Measurements from ENCODE around the gene PRAC1. TPM values are rescaled to one million over a fixed set of nuclear protein-coding genes. Genes with fewer than 3 reads are reported as not detected.

Gene PRAC1
- total RNA-seq, 2 experiments from 2014 or later, result not detected

GRCh38 chr17:48704361-48705248 is 17.7 kb downstream of the PRAC1 start:
- no peak for DNase-seq
- Mint-ChIP-seq H3K27me3 (peaks cover 75% of the 10 kb centered on the region), H3K27ac (no peak overlapping the region), H3K36me3 (no peaks in the 10 kb centered on the region), H3K4me3 (no peak overlapping the region), H3K4me1 (no peaks in the 10 kb centered on the region), H3K9me3 (no peaks in the 10 kb centered on the region)

- no peaks in the 10 kb centered on the region for H3K36me3 Mint-ChIP-seq
- no peaks in the 10 kb centered on the region for H3K9me3 Mint-ChIP-seq
- H3K4me1 Mint-ChIP-seq, result no peaks in the 10 kb centered on the region
- H3K27ac Mint-ChIP-seq, result no peak overlapping the region
- no peak overlapping the region for H3K4me3 Mint-ChIP-seq
- peaks cover 71% of the 10 kb centered on the region for H3K27me3 Mint-ChIP-seq
- no peak for DNase-seq
These were observed 20.3 kb downstream of the PRAC1 start for GRCh38 chr17:48701864-48702532.

GRCh38 chr17:48693178-48693577 is 29.1 kb downstream of the PRAC1 start:
- no peaks in the 10 kb centered on the region for H3K4me1 Mint-ChIP-seq
- peaks cover 3% of the 10 kb centered on the region for H3K9me3 Mint-ChIP-seq
- H3K27me3 Mint-ChIP-seq, result peaks cover 48% of the 10 kb centered on the region

GRCh38 chr17:48692049-48692448 is 30.3 kb downstream of the PRAC1 start:
- H3K9me3 Mint-ChIP-seq, result peaks cover 3% of the 10 kb centered on the region
- DNase-seq, result no peak
- peaks cover 40% of the 10 kb centered on the region for H3K27me3 Mint-ChIP-seq
- no peaks in the 10 kb centered on the region for H3K36me3 Mint-ChIP-seq
- H3K4me3 Mint-ChIP-seq, result no peak overlapping the region
- H3K27ac Mint-ChIP-seq, result no peak overlapping the region
- no peaks in the 10 kb centered on the region for H3K4me1 Mint-ChIP-seq

More at GRCh38 chr17:48693178-48693577, 29.1 kb downstream of the PRAC1 start:
- no peaks in the 10 kb centered on the region for H3K36me3 Mint-ChIP-seq
- no peak overlapping the region for H3K4me3 Mint-ChIP-seq
- no peak overlapping the region for H3K27ac Mint-ChIP-seq
- no peak for DNase-seq

GRCh38 chr17:48690655-48691054 is 31.7 kb downstream of the PRAC1 start:
- Mint-ChIP-seq H3K27me3 (peaks cover 28% of the 10 kb centered on the region), H3K36me3 (no peaks in the 10 kb centered on the region)

GRCh38 chr17:48681609-48682008 is 40.7 kb downstream of the PRAC1 start:
- Mint-ChIP-seq H3K27me3 (peaks cover 39% of the 10 kb centered on the region), H3K4me3 (no peak overlapping the region), H3K27ac (no peak overlapping the region), H3K36me3 (no peaks in the 10 kb centered on the region), H3K9me3 (no peaks in the 10 kb centered on the region), H3K4me1 (no peaks in the 10 kb centered on the region)
- no peak for DNase-seq

More at GRCh38 chr17:48690655-48691054, 31.7 kb downstream of the PRAC1 start:
- peaks cover 3% of the 10 kb centered on the region for H3K9me3 Mint-ChIP-seq
- H3K4me3 Mint-ChIP-seq, result no peak overlapping the region
- H3K4me1 Mint-ChIP-seq, result no peaks in the 10 kb centered on the region
- H3K27ac Mint-ChIP-seq, result no peak overlapping the region
- DNase-seq, result no peak

- no peak for DNase-seq
- Mint-ChIP-seq H3K4me1 (no peaks in the 10 kb centered on the region), H3K9me3 (no peaks in the 10 kb centered on the region), H3K4me3 (no peak overlapping the region), H3K27me3 (peaks cover 51% of the 10 kb centered on the region), H3K36me3 (no peaks in the 10 kb centered on the region), H3K27ac (no peak overlapping the region)
These were observed 42.8 kb downstream of the PRAC1 start for GRCh38 chr17:48679385-48680096.

GRCh38 chr17:48678141-48678971 is 44.0 kb downstream of the PRAC1 start:
- H3K4me1 Mint-ChIP-seq, result no peaks in the 10 kb centered on the region
- H3K4me3 Mint-ChIP-seq, result peak overlapping the region; percentile 20
- DNase-seq, result peak; percentile 77
- no peaks in the 10 kb centered on the region for H3K36me3 Mint-ChIP-seq
- H3K27ac Mint-ChIP-seq, result no peak overlapping the region
- H3K9me3 Mint-ChIP-seq, result no peaks in the 10 kb centered on the region
- peaks cover 58% of the 10 kb centered on the region for H3K27me3 Mint-ChIP-seq

- H3K27ac Mint-ChIP-seq, result no peak overlapping the region
- DNase-seq, result no peak
- H3K36me3 Mint-ChIP-seq, result no peaks in the 10 kb centered on the region
- H3K9me3 Mint-ChIP-seq, result no peaks in the 10 kb centered on the region
- no peak overlapping the region for H3K4me3 Mint-ChIP-seq
- H3K27me3 Mint-ChIP-seq, result peaks cover 63% of the 10 kb centered on the region
- no peaks in the 10 kb centered on the region for H3K4me1 Mint-ChIP-seq
These were observed 45.3 kb downstream of the PRAC1 start for GRCh38 chr17:48676963-48677558.

GRCh38 chr17:48672340-48672739 is 50.0 kb downstream of the PRAC1 start:
- Mint-ChIP-seq H3K27me3 (peaks cover 69% of the 10 kb centered on the region), H3K9me3 (no peaks in the 10 kb centered on the region), H3K36me3 (no peaks in the 10 kb centered on the region), H3K4me1 (peaks cover 5% of the 10 kb centered on the region), H3K4me3 (no peak overlapping the region), H3K27ac (no peak overlapping the region)
- DNase-seq, result no peak

Other genes starting within 250 kb of the PRAC1 start
- gene HOXB1, start 191.5 kb downstream of the PRAC1 start, total RNA-seq, result not detected
- 1 to 10 TPM; 7.4 to 7.7 TPM for gene HOXB2, start 177.4 kb downstream of the PRAC1 start, total RNA-seq
- 1 to 10 TPM; 1.3 to 1.9 TPM for gene HOXB4, start 144.2 kb downstream of the PRAC1 start, total RNA-seq
- gene HOXB3, start 132.3 kb downstream of the PRAC1 start, total RNA-seq, result 1 to 10 TPM; 1.4 to 2.0 TPM
- gene HOXB5, start 128.7 kb downstream of the PRAC1 start, total RNA-seq, result not detected
- not detected for gene HOXB6, start 117.5 kb downstream of the PRAC1 start, total RNA-seq
- 1 to 10 TPM in 1 of 2 experiments, under 1 TPM in 1; 0.62 to 1.4 TPM for gene HOXB7, start 111.5 kb downstream of the PRAC1 start, total RNA-seq
- gene HOXB8, start 107.2 kb downstream of the PRAC1 start, total RNA-seq, result not detected
- gene HOXB9, start 96.2 kb downstream of the PRAC1 start, total RNA-seq, result 1 to 10 TPM; 3.4 to 4.0 TPM
- not detected for gene PRAC2, start 667 bp upstream of the PRAC1 start, total RNA-seq
- not detected for gene HOXB13, start 6.2 kb upstream of the PRAC1 start, total RNA-seq
- gene TTLL6, start 94.7 kb upstream of the PRAC1 start, total RNA-seq, result not detected
- gene CALCOCO2, start 108.5 kb upstream of the PRAC1 start, total RNA-seq, result 10 to 100 TPM; 69.3 to 75.8 TPM
- gene ATP5MC1, start 170.3 kb upstream of the PRAC1 start, total RNA-seq, result 100 to 1,000 TPM; 153 to 159 TPM
- 10 to 100 TPM; 80.4 to 81.2 TPM for gene UBE2Z, start 185.9 kb upstream of the PRAC1 start, total RNA-seq
- 100 to 1,000 TPM; 127 to 134 TPM for gene SNF8, start 222.3 kb upstream of the PRAC1 start, total RNA-seq
- not detected for gene GIP, start 246.1 kb upstream of the PRAC1 start, total RNA-seq

Measured in activated naive CD8-positive, alpha-beta T cell treated with anti-CD3 and anti-CD28 coated beads for 36 hours (primary cell).